C4-2B (cell line): ENCODE results near the gene CKAP2.

ENCODE experiments used
- ZFX ChIP-seq: fragments of 450-650 bp; IDR thresholded peaks from 2 replicates; pipeline ENCODE4 v1.6.1; 2017
- TF ChIP-seq, protein P1 (sequence below): fragments of 450-650 bp; conservative IDR thresholded peaks from 2 replicates; pipeline ENCODE4 v1.5.1; 2017; ENCODE audit warnings: mild to moderate bottlenecking

- TF ChIP-seq, protein P1, sequence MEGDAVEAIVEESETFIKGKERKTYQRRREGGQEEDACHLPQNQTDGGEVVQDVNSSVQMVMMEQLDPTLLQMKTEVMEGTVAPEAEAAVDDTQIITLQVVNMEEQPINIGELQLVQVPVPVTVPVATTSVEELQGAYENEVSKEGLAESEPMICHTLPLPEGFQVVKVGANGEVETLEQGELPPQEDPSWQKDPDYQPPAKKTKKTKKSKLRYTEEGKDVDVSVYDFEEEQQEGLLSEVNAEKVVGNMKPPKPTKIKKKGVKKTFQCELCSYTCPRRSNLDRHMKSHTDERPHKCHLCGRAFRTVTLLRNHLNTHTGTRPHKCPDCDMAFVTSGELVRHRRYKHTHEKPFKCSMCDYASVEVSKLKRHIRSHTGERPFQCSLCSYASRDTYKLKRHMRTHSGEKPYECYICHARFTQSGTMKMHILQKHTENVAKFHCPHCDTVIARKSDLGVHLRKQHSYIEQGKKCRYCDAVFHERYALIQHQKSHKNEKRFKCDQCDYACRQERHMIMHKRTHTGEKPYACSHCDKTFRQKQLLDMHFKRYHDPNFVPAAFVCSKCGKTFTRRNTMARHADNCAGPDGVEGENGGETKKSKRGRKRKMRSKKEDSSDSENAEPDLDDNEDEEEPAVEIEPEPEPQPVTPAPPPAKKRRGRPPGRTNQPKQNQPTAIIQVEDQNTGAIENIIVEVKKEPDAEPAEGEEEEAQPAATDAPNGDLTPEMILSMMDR: no peak
- no peak for TF ChIP-seq ZFX
Observed at GRCh38 chr13:52461265-52461664, 6.0 kb downstream of the CKAP2 start.
